Non-pigmented ciliary epithelial cell (primary cell): Measurements from ENCODE around the gene CYP27B1.

ENCODE experiments used
- DNase-seq: peaks from one replicate; pipeline ENCODE4 v3.0.0-alpha.2; 2010; ENCODE audit warnings: low read depth

Gene CYP27B1

DNA sequence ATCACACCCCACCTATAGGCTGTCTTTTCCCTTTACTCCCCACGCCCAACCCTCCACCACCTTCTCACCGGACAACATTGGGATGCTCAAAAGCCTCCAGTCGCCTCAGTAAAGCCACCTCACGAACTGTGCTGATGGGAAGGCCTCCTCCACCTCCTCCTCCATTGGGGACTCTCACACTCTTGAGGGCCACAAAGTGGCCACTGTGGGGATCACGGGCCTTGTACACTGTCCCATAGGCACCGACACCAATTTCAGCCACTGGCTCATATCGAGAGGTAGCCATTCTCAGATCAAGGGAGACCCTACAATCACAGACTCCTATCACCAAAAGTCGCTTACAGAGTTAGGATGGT is 15.5 kb downstream of the CYP27B1 start:
- DNase-seq: no peak

DNA sequence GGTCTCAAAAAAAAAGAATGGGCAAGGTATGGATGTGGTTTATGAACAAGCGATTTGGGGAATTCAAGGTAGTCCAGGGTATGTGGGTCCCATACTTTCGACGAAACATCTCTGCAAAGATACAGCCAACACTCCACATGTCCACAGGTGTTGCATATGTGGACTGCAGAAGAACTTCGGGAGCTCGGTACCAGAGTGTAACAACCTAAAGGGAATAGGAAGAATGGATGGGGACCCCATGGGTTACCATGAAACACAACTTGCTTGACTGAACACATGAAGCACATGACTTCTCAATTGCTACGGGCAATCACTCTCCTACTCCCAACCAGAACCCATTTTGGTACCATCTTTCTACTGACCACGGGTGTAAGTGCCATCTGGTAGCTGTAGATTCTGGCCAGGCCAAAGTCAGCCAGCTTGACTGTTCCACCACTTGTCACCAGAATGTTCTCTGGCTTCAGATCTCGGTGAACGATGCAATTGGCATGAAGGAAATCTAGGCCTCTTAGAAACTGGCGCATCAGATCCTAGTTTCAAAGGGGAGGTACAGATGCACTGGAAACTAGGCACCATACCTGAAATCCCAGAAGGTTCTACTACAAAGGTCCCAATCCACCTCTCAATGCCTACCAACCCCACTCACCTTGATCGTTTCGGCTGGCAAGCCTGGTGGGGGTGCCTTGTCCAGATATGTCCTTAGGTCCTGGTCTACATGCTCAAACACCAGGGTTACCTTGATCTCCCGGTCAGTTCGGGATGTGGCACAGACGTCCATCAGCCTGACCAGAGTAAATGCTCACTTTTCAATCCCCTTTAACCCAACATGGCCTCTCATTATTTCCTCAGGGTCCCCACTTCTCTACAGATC is 16.1 kb downstream of the CYP27B1 start:
- no peak for DNase-seq

DNA sequence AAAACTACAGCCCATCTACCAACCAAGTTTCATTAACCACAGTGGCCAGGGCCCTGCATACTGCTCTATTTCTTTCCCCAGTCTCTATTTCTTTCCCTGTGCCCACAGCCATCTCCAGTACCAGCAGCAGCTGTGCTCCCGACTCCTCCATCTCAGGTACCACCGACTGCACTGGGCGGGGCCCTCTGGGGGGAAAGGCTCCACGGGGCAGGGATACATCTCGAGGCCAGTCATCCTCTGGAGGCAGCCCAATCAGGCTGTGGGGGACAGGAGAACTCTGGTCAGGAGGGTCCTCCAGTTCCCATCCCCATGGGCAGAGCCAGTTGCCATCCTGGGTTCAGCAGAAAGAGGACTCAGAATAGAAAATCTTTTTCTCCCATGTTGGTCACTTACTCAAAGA is 17.8 kb downstream of the CYP27B1 start:
- DNase-seq: no peak

DNA sequence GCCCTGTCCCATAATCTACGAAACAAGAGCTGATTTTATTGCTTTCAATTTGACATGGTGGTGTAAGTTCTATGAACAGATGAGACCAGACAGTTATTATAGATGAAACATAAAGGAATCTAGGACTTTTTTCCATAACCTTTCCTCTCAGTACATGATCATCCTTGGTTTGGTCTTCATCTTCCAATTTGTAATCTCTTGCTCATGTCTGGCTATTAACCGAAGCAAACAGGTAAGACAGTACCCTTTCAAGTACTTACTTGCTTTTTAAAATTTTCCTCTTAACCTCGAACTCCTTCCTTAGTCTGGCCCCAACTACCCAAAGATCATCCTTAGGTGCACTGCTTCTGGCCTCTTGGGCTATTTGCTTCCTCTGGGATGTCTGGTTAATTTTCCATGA is 20.9 kb downstream of the CYP27B1 start:
- no peak for DNase-seq

DNA sequence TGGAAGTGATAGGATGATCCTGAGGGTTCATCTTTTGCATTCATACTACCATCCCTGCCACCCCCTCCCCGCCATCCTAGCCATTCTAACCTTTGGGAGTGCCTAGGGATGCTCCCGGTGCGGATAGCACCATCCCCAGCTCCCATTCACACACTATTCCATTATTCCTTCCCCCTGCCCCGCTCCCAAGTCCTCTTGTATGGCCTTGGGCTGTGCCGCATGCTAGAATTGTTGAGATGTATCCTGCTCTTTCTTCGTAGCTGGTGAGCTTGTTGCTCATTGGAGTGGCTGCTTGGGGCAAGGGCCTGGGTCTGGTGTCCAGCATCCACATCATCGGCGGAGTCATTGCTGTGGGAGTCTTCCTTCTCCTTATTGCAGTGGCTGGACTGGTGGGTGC is 21.4 kb downstream of the CYP27B1 start:
- no peak for DNase-seq

DNA sequence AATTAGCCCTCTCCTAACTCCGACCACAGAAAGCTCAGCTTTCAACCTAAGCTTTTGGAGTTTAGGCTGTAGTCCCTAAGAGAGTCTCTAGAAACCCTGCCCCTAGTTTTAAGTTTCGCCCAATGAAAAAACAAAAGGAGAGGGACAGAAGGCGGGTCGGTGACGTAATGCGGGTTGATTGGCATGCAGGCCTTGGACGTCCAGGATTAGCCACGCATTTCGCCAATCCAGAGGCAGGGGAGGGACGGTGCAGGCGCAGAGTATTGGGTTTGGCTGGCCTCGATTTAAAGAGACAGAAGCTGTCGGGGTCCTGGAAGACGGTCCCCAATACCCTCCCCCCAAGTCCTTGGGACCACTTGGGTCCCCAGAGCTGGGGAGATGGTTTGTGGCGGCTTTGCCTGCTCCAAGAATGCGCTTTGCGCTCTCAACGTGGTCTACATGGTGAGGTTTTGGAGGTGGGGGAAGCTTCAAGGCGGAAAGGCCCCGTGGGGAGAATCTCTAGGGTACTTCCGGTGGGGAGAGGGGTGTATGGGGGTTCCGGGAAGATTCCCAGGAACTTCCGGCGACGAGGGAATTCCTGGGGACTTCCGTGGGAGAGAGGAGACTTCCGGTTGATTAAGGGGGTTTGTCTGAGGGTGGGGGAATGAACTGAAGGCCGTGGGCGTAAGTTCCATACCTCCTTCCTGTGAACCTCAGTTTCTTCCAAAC is 21.9 kb downstream of the CYP27B1 start, which contains the start of gene TSPAN31:
TSS of gene TSPAN31 (plus strand) at position 263 of the 708 bp plus-strand sequence. CDS start at position 379, 116 bp downstream.
- peak; percentile 93 for DNase-seq

DNA sequence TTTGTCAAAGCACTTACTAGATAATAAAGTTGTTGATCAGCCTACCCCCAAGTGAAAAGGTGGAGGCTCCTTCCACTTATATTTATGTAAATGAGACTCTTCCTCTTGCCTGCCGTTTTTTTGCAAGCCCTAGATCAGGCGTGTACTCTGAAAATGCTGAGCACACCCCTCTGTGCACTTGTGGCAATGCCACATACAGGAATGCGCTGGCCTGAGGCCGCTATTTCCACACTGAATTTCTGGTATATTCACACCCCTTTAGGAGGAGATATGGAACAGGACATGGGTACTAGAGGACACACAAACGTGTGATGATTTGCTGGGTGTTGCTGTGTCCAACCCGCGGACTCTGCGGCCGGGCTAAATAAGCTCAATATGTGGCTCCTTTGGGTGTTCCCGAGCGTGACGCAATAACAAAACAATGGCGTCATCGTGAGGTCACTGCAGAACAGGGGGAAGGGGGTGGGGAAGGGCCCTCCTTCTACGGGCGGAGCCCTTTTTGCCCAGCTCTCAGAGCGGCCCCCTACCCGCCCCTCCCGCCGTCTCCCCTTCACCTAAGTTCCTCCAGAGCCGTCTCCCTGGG is 22.6 kb downstream of the CYP27B1 start:
- peak; percentile 26 for DNase-seq

DNA sequence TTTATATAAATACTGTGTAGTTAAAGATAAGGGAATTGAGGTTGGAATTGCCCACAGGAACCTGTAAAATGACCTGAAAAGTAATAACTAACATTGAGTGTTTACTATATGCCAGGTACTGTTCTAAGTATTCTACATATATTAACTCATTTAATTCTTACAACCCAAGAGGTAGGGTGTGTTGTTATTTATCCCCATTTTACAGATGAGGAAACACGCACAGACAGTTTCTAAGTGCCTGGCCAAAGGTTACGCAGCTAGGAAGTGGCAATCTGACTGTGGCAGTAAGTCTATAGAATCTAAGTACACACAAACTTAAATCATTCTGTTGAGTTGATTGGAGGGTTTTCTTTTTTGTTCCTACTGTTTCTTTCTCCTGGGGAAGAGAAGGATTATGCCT is 23.1 kb downstream of the CYP27B1 start:
- DNase-seq: no peak

DNA sequence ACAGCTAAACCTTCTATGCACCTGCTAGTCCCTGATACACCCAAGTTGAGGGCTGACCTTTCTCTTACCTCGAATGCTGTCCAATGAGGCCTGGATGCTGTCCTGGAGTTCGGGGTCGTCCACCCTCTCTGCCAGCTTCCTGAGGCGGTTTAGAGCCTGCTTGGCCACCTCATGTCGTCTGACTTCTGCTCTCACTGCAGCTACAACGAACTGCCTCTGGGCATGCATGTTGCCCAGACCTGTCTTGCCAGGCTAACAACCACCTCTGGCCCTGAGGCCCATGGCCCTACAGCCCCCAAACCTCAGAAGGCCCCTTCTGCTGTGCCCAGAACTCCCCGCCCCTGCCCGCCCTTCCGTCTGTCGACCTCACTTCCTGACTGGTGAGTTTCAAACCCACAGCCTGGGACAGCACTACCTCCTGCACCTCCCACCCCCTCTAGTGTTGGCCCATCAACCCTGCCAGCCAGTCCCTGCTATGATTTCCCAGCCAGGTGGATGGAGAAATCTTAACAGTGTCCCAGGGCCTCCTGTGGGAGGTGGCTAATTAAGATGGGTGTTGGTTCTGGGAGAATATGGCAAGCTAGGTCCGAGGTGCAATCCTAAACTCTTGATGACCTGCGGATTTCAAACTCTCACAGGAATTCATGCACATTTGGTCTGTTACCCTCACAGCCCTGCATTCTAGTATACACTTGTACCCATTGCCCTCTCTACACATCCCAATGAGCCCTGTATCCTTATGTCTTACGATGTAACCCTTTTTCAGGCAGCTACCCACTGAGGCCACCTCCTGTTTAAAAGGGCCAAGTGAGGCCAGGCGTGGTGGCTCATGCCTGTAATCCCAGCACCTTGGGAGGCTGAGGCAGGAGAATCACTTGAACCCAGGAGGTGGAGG is 24.8 kb downstream of the CYP27B1 start:
- no peak for DNase-seq

DNA sequence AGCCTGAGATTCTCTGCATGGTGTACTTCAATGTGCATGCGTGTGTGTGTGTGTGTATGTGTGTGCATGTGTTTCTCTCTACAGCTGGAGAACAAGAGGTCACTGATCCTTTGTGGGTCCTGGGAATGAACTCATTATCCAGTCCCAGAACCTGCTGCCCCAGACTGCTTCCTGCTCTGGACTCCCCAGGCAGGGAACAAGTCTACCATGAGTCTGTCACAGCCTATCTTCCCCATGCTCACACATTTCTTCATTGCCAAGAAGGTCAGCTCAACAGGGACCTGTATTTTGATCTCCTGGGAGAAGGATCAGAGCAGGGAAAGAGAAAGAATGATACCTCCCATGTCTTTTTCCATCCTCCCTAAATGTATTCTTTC is 25.5 kb downstream of the CYP27B1 start:
- DNase-seq: no peak

DNA sequence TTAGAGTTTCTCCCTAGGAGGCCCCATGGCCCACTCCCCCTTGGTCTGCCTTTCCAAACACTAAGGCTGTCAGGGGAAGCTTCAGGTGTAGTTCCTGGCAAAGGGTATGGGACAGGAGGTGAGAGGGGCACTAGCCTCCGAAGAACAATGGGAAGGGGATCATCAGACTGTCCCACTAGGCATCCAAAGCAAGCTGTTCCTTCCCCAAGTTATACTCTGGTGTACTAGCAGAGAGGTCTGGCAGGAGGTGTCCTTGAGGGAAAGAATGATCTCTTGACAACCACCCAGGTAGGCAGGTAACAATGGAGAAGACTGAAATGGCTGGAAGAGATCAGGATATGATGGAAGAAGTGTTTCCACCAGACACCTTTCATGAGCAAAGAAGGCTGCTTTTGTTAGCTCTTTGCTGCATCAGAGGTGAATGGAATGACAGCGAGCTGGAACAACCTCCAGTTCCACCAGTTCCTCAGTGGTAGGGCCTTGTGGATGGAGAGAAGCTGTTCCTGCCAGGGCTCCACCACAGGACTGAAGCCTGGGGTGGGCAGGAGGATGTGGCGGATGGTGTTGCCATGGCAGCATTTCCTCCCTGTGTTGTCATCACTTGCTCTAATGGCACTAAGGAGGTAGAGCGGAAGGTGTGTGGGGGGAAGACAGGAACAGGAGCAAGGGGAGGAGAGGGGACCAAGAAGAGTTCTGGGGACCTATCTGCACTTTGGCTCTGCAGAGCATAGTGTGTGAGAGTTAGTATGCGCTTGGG is 26.0 kb downstream of the CYP27B1 start:
- no peak for DNase-seq

DNA sequence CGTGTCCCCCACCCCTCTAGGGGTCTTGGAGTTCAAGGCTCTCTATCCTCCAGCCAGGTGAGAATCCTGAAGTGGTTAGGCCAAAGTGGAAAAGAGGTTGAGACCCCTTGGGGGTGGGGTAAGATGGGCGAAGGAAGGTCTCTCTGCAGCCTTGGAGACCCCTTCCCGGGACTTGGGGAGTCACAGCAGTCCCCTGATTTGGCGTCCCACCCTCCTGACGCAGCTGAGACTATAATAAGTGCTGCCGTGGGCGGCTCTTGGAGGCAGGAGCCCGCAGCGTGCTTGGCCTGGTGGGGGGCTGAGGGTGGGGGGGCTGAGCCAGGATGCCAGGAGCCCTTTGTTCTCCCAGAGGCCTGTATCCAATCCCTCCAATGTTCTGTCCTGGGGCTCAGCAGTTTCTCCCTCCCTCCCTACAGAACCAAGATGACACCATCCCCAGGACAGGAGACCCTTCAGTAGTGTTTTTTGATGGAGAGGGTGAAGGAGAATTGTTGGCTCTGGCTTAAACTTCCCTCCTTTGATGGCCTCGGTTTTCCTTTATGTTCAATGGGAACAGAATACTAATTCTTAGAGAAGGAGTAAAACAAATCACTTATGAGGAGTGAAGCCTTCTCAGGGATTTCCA is 26.9 kb downstream of the CYP27B1 start:
- DNase-seq: no peak

DNA sequence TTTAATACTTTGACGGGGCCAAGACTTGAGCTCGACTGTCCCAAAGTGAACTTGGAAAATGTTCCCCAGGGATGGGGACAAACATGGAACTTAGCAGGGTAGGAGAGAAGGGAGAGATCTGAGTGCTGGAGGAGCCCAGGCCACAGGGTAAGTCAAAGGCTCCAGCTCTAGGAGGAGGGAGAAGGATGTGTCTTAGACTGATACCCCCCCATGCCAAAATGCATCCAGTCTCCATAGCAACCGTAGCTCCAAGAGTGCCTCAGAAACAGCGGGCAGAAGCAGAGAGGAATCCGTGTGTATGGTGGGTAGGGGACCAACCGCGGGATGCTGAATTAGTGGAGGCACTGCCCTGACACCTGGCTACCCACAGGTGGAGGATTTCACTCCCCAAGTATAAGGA is 27.5 kb downstream of the CYP27B1 start:
- no peak for DNase-seq

DNA sequence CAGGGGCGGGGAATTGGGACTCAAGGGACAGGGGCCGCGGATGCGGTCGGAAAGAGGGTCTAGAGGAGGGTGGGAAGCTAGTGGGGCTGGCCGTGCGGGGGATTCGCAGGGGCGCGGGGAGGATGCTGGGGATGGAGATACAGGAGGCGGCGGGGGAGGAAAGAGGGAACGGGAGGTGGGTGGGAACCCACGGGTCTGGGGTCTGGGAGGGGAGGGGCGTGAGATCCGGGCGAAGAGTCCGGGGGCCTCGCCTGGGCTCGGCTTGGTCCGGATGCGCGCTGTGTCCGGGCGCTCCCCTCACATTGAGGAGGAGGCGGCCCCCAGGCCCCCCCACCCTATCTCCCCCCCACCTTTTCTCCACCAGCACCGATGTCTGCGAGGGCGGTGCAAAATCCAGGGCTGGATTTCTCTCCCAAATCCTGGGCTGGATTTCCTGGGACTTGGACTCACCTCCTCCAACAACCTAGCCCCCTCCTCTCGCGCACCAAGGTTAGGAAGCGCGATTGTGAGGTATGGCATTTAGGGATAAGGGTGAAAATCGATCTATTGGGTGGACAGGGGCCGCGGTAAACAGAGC is 28.1 kb downstream of the CYP27B1 start, which contains the start of gene AGAP2:
TSS of gene AGAP2 (minus strand) at position 82 of the 577 bp plus-strand sequence. CDS start 496 bp downstream, outside the sequence.
- DNase-seq: no peak

DNA sequence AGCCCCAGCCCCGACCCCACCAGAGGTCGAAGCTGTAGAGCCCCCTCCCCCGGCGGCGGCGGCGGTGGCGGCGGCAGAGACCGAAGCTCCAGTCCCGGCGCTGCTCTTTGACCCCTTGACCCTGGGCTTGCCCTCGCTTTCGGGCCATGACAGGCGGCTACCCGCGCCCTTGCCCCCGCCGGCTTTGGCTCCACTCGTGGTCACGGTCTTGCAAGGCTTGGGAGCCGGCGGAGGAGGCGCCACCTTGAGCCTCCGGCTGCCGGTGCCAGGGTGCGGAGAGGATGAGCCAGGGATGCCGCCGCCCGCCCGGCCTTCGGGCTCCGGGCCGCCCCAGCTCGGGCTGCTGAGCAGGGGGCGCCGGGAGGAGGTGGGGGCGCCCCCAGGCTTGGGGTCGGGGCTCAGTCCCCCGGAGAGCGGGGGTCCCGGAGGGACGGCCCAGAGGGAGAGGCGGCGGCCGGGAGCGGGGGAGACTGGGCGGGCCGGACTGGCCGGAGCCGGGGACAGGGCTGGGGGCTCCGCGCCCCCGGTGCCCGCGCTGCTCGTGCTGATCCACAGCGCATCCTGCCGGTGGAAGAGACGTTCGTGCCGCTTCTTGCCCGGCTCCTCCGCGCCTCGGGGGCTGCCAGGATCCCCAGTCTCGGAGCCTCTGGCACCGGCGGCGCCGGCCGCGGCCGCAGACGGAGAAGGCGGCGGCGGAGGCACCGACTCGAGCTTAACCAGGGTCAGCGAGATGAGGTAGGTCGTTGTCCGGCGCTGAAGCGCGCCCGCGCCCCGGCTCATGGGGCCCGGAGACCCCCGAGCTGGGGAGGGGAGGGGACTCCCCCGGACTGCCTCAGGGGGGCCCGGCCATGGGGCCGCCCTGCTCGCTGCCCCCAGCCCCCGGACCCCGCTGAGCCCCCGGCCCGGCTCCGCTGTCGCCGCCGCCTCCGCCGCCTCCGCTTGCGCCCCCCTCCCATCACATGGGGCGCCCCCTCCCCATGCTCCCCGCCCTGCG is 29.1 kb downstream of the CYP27B1 start:
- no peak for DNase-seq

DNA sequence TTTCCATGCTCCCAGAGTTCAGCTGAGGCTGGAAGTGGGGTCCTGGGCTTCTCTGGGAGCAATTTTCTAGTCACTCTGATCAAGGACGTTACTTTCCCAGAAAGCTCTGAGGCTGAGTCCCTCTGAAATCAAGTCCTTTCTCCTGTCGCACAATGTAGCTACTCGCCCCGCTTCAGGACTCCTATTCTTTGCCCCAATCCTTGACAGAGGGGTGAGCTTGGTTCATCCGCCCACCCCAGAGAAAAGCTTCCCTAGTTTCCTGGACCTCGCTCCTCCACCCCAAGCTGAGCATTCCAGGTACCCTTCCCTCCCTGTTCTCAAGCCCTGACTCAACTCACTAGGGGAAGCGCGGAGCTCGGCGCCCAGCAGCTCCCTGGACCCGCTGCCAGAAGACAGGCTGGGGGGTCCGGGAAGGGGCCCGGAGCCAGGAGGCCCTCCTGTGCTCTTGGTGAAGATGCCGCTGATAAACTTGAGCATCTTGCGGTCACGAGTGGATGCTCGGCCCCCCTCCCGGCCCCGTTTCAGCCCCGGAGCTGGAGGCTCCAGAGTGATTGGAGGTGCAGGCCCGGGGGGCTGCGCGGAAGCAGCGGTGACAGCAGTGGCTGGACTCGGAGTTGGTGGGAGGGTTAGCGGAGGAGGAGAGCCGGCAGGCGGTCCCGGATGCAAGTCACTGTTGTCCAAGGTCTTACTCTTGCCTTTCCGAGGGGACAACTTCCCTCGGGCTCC is 30.0 kb downstream of the CYP27B1 start:
- no peak for DNase-seq

DNA sequence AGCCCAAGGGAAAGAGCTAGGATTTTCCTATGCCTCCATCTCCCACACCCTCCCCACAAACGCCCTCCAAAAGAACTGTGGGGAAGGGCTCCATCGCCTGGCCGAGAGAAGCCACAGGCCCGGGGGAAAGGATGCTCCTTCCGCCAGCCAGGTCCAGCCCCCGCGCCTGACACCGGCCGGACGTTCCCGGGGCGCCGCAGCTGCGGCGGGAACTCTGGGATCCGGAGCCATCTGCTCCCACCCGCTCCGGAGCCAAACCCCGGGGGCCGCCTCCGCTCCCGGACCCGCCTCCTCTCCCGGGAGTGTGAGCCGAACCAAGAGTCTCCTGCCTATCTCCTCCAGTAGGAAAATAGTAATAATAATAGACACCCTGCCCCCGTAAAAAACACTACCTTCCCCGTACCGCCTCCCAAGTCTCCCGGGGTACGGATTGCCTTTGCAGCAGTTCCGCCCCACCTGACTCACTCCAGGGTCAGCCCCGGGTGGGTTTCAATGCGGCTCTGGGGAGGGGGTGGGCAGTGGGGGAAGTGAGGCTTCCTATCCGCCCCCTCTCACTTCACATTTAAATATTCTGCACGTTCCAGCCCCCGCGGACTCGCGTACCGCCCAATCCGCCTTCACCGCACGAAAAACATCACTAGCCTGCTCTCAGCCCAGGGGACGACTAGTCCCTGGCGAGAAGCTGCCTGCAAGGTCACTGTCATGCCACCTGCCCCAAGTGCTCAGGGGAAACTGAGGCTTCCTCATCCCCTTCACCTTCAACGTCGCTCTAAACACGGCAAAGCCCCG is 30.7 kb downstream of the CYP27B1 start:
- no peak for DNase-seq
